Iris pigment epithelial cell (primary cell): ENCODE measurements around the gene CHMP4B.
"Not testable (repeated sequence)": the region's sequence is repeated elsewhere in the genome, so short reads cannot be mapped to it uniquely, and the experiment has no call there.

Source experiments
- DNase-seq: peaks from one replicate; pipeline ENCODE4 v3.0.0-alpha.2; 2011; ENCODE audit warnings: low read depth

CHMP4B gene

DNA sequence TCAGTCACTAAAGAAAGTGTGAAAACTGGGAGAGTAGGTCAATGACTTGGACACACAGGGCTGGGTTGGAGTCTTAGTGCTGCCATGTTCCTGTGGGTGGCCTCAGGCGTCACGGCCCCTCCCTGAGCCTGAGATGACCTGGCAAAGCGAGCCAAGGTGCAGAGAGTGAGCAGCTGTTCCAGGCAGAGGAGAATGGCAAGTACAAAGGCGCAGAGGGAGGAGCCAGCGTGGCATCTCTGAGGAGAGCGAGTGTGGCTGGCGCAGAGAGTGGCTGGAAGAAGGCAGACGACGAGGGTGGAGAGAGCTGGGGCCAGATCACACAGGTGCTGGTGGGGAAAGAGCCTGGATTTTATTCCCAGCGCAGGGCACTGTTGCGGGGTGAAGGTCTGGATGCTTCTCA lies 20.6 kb upstream of the CHMP4B start:
- DNase-seq, result no peak

- DNase-seq, result no peak
These were observed 20.1 kb upstream of the CHMP4B start for GRCh38 chr20:33791021-33791420.

GRCh38 chr20:33791540-33791939 lies 19.6 kb upstream of the CHMP4B start:
- no peak for DNase-seq

GRCh38 chr20:33791959-33792597 lies 19.1 kb upstream of the CHMP4B start:
- peak; percentile 60 for DNase-seq

DNA sequence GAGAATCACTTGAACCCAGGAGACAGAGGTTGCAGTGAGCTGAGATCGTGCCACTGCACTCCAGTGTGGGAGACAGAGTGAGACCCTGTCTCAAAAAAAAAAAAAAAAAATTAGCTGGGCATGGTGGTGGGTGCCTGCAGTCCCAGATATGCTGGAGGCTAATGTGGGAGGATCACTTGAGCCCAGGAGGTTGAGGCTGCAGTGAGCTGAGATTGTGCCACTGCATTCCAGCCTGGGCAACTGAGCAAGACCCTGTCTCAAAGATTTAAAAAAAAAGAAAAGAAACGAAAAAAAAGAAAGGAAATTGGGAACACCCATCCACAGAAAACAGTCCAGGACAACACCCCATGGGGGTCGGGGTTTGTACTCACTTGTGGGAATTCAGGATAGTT lies 18.6 kb upstream of the CHMP4B start:
- not testable (repeated sequence) for DNase-seq

DNA sequence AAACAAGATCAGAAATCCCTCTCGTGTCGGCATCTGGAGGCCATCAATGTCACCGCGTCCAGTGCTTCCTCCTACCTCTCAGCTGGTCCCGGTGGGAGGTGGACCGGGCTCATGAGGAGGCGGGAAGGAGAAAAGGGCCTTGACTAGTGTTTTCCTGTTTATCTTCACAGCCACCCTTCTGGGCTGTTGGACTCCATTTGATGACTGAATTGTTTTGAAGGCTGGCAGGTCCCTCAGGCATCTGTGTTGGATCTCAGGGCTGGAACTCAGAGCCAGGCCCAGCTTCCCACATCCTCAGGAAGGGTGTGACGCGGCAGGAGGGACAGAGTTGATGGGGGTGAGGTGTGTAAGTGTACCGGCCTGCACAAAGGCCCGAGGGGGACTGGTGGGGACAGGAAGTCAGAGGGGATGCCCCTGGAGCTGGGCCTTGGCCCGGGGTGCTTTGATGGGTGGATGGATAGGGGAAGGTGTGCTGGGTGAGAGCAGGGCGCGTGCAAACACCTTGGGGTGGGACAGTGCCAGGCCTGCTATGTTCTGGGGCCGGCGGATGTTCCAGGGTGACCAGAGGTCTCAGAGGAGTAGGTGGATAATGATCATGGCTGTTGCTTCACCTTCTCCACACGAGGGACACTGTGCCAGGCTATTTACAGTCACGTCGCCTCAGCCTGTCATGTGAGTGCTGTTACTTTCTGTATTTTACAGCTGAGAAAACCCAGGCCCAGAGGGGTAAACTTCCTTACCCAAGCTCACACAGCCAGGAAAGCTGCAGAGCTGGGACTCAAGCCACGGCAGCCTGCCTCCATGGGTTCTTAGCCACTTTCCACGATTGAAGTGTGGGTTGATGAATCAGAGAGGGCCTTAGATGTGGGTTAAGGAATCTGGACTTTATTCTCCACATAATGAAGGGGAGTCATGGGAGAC lies 17.9 kb upstream of the CHMP4B start:
- peak; percentile 43 for DNase-seq

GRCh38 chr20:33796263-33796906 lies 14.8 kb upstream of the CHMP4B start:
- no peak for DNase-seq

DNA sequence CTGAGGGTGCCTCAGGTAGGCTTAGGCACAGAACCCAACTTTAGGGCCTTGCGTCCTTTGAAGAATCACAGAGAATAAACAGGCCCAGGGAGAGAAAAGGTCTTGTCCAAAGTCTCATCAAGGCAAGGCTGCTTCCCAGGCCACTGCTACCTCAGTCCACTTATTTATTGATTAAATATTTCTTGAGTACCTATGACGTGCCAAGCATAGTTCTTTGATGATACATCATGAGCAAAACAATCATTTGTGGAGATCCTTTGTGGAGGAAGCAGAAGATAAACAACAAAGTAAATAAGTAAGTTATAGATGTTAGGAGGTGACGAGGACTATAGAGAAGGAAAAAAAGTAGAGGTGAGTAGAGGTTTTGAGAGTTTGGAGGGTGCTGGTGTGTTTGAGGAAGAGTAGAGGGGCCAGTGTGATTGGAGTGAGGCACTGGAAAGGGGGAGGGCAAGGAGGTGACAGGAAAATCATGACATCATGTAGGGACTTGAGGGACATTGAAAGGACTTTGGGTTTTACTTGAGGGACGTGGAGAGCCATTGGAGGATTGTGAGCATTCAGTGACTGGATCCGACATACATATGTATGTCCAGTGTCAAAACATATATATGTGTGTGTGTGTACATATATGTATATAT lies 14.1 kb upstream of the CHMP4B start:
- no peak for DNase-seq

DNA sequence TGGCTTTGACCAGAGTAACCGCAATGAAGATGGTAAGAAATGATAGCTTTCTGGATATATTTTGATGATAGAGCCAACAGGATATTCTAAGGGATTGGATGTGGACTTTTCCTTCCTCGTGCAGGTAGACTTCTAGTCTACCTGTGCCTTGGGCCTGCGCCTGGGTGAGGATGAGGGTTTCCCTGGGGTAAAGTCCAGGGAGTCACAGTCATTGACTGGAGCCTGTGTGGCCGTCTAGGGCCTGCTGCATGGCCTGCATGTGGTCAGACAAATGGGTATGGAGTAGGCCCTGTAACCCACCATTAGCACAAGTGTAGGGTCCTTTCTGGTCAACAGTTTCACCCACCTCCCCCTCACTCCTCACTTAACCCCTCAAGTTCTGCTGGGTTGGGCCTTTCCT lies 12.7 kb upstream of the CHMP4B start:
- no peak for DNase-seq

GRCh38 chr20:33803921-33804337 lies 7.2 kb upstream of the CHMP4B start:
- peak; percentile 82 for DNase-seq

- DNase-seq, result no peak
These were observed 2.8 kb upstream of the CHMP4B start for GRCh38 chr20:33808388-33808787.

DNA sequence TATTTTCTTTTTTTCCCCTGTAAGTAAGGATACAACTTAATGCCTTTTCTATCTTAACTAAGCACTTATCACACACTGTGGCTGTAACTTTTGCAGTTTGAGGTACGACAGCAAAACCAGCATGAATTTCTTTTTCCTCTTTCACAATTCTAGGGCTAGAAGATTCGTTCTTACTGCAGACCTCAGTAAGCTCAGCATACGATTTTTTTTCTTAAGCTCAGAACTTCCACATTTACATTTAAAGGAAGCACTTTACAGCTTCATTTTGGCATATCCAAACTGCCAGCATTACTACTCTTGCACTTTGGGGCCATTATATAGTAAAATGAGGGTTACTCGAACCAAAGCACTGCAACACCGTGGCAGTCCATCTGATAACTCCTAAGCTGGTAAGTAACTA lies 889 bp upstream of the CHMP4B start:
- DNase-seq, result no peak

DNA sequence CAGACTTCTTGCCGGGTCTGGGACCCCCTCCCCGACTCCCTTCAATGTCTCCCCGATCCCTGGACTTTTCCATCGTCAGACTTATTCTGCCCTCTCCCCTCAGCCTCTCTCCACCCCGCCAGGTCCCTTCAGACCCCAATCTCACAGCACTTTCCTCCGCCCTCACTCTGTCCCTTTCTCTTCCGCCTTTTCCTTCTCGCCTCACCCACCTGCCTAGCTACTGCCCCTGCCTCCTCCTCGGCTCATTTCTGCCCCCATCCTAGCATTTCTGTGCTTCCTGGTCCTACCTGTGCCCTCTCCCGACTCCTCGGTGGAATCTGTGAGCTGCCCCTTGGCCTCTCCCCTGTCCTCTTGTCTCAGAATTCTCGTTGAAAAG lies 616 bp downstream of the CHMP4B start:
- DNase-seq, result no peak

- peak; percentile 94 for DNase-seq
These were observed 1.2 kb downstream of the CHMP4B start for GRCh38 chr20:33812152-33812849.

- no peak for DNase-seq
These were observed 1.8 kb downstream of the CHMP4B start for GRCh38 chr20:33812908-33813462.

- DNase-seq, result no peak
These were observed 3.1 kb downstream of the CHMP4B start for GRCh38 chr20:33814238-33814712.

DNA sequence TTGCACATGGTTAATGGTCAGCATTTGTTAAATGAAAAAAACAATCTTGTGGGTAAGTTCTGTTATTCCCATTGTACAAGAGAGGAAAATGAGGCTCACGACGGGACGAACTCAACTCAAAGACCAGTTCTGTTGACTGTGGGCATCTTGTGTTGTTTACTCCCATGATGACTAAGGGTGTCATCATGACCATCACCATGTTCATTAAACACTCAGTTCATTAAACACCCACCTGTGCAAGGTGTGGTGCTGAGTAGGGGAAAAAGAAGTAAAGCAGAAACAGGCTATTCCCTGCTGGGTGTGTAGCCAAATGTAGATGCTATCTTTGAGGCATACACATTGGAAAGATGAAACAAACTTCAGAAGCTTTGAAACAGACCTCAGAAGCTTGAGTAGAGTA lies 4.5 kb downstream of the CHMP4B start:
- no peak for DNase-seq

- DNase-seq, result no peak
These were observed 5.0 kb downstream of the CHMP4B start for GRCh38 chr20:33816191-33816590.

DNA sequence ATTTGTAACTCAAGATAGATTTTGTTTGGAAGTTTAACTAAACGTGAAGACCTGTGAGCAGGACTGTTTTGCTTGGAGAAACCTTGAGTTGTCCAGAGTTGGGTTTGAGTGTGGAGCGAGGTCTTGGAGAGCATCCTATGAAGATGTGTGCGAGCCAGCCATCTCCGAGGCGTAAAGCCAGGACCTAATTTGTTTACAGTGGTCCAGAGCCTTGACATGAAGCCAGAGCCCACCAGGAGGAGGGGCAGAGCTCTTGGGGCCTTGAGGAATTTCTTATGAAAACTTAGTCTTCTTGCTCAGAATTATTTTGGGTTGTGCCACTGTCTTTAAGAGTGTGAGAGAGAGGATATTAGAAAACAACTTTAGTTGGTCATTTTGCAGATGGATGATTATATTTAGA lies 6.3 kb downstream of the CHMP4B start:
- DNase-seq, result no peak

GRCh38 chr20:33819456-33819855 lies 8.3 kb downstream of the CHMP4B start:
- no peak for DNase-seq

- no peak for DNase-seq
These were observed 9.2 kb downstream of the CHMP4B start for GRCh38 chr20:33820362-33820761.
